Measurements from ENCODE around the gene STK25.
"Not testable (repeated sequence)": the region's sequence is repeated elsewhere in the genome, so short reads cannot be mapped to it uniquely, and the experiment has no call there.

The STK25 gene

GRCh38 chr2:241461693-241462677, 46.4 kb downstream of the STK25 start:
- DNase-seq, result no peak

- DNase-seq, result no peak
Observed at GRCh38 chr2:241460631-241461030, 47.8 kb downstream of the STK25 start.

DNA sequence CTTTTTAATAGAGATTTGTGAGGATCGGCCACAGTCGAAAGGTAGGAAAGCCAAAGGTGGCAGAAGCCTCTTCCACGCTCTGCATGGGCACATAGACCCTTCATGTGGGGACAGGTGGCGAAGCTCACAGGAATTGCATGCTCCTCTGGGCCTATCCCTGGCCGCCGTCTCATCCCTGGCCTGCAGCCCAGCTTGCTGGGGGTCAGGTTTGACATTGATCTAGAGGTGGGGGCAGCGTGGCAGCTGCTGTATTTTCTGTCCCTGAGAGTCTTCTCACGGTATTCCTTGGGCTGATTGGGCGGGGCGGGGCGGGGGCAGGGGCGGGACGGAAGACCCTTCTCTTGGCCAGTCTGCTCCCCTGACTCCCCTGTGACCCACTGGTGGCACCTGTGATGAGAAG, 48.9 kb downstream of the STK25 start:
- no peak for DNase-seq

GRCh38 chr2:241458687-241459086, 49.7 kb downstream of the STK25 start:
- no peak for DNase-seq

- no peak for DNase-seq
Observed at GRCh38 chr2:241456546-241456945, 51.8 kb downstream of the STK25 start.

DNA sequence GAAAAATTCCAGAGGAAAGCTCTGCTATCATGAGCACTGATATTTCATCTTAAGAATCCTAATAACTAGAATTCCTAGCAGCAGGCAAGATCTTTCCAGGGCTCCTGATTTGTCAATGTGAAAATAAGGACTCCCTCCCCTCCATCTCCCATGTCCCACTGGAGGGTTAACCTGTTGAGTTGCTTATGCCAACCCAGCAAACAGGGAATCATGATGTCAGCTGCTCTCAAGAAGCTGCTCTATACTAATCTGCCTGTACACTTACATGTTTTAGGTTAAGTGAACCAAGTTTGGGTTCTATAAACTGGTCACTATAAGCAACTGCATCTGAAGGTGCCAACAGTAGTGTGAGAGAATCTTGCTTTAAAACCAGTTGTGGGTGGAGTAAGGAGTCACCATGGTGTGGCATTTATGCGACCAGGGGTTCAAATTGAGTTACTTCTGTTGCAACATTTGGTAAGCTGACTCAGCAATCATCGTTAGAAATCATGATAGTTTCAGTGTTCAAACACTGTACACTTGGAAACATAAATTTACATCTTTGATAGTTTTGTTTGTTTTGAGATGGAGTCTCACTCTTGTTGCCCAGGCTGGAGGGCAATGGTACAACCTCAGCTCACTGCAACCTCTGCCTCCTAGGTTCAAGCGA, 53.4 kb downstream of the STK25 start:
- no peak for DNase-seq

- not testable (repeated sequence) for DNase-seq
Observed at GRCh38 chr2:241453919-241454318, 54.5 kb downstream of the STK25 start.

GRCh38 chr2:241451840-241452506, 56.4 kb downstream of the STK25 start:
- no peak for DNase-seq

- DNase-seq, result not testable (repeated sequence)
Observed at GRCh38 chr2:241450092-241450491, 58.3 kb downstream of the STK25 start.

- DNase-seq, result peak; percentile 77
Observed at GRCh38 chr2:241445426-241445825, 63.0 kb downstream of the STK25 start.

DNA sequence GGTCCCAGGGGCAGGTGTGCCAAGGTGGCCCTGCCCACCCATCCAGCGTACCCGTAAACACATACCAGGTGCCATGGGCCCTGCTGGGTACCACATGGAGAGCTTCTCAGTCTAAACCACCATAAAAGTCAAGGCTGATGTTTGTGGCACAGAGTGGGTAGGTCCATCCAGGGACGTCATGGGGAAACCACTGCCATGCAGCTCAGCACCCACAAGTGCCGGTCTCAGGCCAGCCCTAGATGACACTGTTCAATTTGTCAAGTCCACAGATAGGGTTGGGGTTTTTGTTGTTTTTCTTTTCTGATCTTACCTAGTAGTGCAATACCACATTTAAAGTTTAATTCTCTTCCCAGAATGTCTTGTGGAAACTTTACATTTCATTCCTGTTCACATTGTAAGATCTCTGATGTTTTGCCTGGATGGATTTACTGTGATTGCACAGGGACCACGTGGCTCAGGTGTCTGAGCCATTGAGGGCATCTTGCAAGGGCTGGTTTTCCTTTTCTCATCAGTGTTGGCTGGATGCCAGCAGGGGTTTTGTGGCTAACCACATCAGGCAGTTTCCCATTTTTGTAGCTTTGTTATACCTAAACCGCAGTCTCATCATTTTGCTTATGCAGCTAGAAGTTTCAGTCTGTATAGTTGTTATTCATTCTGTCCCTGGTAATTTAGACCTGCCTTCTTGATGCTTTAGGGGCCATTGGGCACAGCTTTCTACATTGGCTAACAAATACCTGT, 64.7 kb downstream of the STK25 start:
- peak; percentile 96 for DNase-seq

Measured in activated CD4-positive, alpha-beta T cell treated with anti-CD3 and anti-CD28 coated beads, Interleukin-2, amount 50 U/mL, for 16 hours (primary cell).